Tibial nerve (tissue), 3 donors: ENCODE data around the gene LPIN2.

Experiments
- POLR2A ChIP-seq, 2 donors: fragments of 450-650 bp; IDR thresholded peaks; one replicate each; pipeline ENCODE4 v1.6.1; 2017; ENCODE audit warnings: antibody characterized with exemption in 2 of 2, mild to moderate bottlenecking in 2 of 2, moderate library complexity in 2 of 2
- TF ChIP-seq, protein P1 (sequence below), 5 experiments: fragments of 200-600 bp in 3 of 5; fragments of 450-650 bp in 2 of 5; sonication (generic) in 3 of 5; IDR thresholded peaks; one replicate each; pipeline ENCODE4 v1.5.1; 2016 to 2019; ENCODE audit warnings: antibody characterized with exemption in 5 of 5, mild to moderate bottlenecking in 3 of 5, moderate library complexity in 2 of 5

DNA sequence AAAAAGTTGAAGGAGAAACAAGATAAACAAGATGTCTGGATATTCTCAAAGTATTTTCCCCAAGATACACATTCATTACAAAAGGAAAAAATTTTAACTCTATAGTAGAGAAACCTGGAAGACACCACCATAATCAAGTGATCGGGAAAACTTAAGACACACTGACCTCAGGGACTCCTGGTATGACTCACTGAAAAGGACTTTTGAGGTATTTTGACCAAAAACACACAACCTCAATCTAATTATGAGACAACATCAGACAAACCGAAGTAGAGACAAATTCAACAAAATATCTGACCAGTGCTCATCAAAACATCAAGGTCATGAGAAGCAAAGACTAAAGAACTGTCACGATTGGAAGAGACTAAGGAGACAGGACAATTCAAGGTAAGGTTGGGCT, 34.7 kb downstream of the LPIN2 start:
- TF ChIP-seq, protein P1, sequence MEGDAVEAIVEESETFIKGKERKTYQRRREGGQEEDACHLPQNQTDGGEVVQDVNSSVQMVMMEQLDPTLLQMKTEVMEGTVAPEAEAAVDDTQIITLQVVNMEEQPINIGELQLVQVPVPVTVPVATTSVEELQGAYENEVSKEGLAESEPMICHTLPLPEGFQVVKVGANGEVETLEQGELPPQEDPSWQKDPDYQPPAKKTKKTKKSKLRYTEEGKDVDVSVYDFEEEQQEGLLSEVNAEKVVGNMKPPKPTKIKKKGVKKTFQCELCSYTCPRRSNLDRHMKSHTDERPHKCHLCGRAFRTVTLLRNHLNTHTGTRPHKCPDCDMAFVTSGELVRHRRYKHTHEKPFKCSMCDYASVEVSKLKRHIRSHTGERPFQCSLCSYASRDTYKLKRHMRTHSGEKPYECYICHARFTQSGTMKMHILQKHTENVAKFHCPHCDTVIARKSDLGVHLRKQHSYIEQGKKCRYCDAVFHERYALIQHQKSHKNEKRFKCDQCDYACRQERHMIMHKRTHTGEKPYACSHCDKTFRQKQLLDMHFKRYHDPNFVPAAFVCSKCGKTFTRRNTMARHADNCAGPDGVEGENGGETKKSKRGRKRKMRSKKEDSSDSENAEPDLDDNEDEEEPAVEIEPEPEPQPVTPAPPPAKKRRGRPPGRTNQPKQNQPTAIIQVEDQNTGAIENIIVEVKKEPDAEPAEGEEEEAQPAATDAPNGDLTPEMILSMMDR (IDR thresholded peaks at IDR 0.05) = no peak
- TF ChIP-seq POLR2A (IDR thresholded peaks at IDR 0.05) = no peak
